OCI-LY3 (cell line): ENCODE data around the gene LAMC3.

Experiments used
- EZH2phosphoT487 ChIP-seq: fragments of 200-600 bp; shearing (Covaris generic); IDR thresholded peaks from 2 replicates; pipeline ENCODE4 v1.6.1; 2018; ENCODE audit warnings: antibody characterized with exemption, mixed run types, low read depth
- TF ChIP-seq, protein P1 (sequence below): fragments of 200-600, 300-600 bp; sonication (generic); IDR thresholded peaks from 2 replicates; pipeline ENCODE4 v1.5.1; 2014; ENCODE audit warnings: antibody characterized with exemption, low read length, low read depth

DNA sequence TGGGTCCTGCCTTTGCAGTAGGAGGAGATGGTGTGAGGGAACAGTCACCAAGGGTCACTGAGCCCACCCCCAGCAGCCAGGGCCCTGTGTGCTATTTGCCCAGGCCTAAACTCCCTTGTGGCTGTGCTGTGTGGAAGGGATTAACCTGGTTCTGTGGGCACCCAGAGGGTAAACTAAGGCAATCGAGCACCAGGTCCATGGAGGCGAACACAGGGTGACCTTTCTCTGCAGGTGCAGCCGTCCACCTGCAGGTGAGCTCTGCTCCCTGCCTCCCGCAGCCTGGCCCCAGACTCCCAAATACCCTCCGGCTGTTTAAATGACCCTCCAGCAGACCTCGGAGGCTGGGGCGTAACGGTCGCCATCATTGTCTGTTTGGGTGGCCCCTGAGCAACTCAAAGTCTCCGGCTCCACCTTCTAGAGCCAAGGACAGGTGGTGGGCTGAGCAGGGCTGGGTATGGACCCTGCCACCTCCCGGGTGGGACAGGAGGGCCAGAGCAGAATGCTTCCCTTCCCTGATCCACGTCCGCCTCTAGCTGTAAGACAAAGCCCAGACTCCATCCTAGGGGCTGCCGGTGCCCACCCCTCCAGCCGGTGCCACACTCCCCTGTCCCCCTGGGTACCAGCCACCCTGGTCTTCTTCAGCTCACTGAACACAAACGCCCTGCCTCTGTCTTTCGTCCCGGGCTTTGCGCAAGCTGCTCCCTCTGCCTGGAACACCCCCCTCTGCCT, 35.9 kb upstream of the LAMC3 start:
- TF ChIP-seq, protein P1, sequence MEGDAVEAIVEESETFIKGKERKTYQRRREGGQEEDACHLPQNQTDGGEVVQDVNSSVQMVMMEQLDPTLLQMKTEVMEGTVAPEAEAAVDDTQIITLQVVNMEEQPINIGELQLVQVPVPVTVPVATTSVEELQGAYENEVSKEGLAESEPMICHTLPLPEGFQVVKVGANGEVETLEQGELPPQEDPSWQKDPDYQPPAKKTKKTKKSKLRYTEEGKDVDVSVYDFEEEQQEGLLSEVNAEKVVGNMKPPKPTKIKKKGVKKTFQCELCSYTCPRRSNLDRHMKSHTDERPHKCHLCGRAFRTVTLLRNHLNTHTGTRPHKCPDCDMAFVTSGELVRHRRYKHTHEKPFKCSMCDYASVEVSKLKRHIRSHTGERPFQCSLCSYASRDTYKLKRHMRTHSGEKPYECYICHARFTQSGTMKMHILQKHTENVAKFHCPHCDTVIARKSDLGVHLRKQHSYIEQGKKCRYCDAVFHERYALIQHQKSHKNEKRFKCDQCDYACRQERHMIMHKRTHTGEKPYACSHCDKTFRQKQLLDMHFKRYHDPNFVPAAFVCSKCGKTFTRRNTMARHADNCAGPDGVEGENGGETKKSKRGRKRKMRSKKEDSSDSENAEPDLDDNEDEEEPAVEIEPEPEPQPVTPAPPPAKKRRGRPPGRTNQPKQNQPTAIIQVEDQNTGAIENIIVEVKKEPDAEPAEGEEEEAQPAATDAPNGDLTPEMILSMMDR, result no peak
- TF ChIP-seq EZH2phosphoT487, result no peak
